22Rv1 (cell line): ENCODE data around the gene MVP.

Experiments
- CTCF ChIP-seq: fragments of 450-650 bp; IDR thresholded peaks from 2 replicates; pipeline ENCODE4 v1.5.1; 2017; ENCODE audit warnings: mild to moderate bottlenecking
- ZFX ChIP-seq: fragments of 450-650 bp; IDR thresholded peaks from 2 replicates; pipeline ENCODE4 v1.6.1; 2017; ENCODE audit warnings: antibody characterized with exemption, borderline replicate concordance

GRCh38 chr16:29854520-29855100 is 34.3 kb downstream of the MVP start:
- TF ChIP-seq CTCF (no peak), ZFX (no peak)
